Spleen (tissue), 11 donors: ENCODE results near the gene KCTD10. TPM values are rescaled to one million over a fixed set of nuclear protein-coding genes. Genes with fewer than 3 reads are reported as not detected.

Experiments
- DNase-seq: peaks from one replicate; pipeline ENCODE4 v3.0.0-alpha.2; 2020
- H3K27ac ChIP-seq, 8 donors: fragments of 200-600 bp; sonication (generic) in 7 of 8; 1 replicate in 4 of 8; 2 replicates in 4 of 8; pipeline versions ENCODE4 v1.5.0 to v1.8.0; 2016 to 2021; ENCODE audit warnings: inconsistent platforms in 4 of 8, mild to moderate bottlenecking in 4 of 8, moderate library complexity in 1 of 8
- H3K27me3 ChIP-seq, 7 donors: fragments of 200-600 bp; sonication (generic) in 6 of 7; replicated peaks in 1 of 7; 1 replicate in 4 of 7; 2 replicates in 3 of 7; pipeline versions ENCODE4 v1.5.0 to v1.8.0; 2016 to 2021; ENCODE audit warnings: inconsistent platforms in 3 of 7, mild to moderate bottlenecking in 1 of 7
- H3K36me3 ChIP-seq, 6 donors: fragments of 200-600 bp; sonication (generic) in 5 of 6; 1 replicate in 4 of 6; 2 replicates in 2 of 6; pipeline versions ENCODE4 v1.5.0 to v1.8.0; 2016 to 2021; ENCODE audit warnings: inconsistent platforms in 2 of 6
- H3K4me1 ChIP-seq, 6 donors: fragments of 200-600 bp; sonication (generic) in 5 of 6; 1 replicate in 3 of 6; 2 replicates in 3 of 6; pipeline versions ENCODE4 v1.5.0 to v1.8.0; 2016 to 2021; ENCODE audit warnings: inconsistent platforms in 3 of 6
- H3K4me3 ChIP-seq, 8 donors: fragments of 200-600 bp; sonication (generic) in 7 of 8; 1 replicate in 4 of 8; 2 replicates in 4 of 8; pipeline versions ENCODE4 v1.5.0 to v1.8.0; 2016 to 2021; ENCODE audit warnings: inconsistent platforms in 4 of 8, mild to moderate bottlenecking in 4 of 8, moderate library complexity in 2 of 8
- H3K9me3 ChIP-seq, 8 donors: fragments of 200-600 bp; sonication (generic) in 7 of 8; 1 replicate in 4 of 8; 2 replicates in 4 of 8; pipeline versions ENCODE4 v1.5.0 to v1.8.0; 2016 to 2021; ENCODE audit warnings: inconsistent platforms in 4 of 8
- CTCF ChIP-seq, 11 experiments: fragments of 200-600 bp in 7 of 11; fragments of 450-650 bp in 4 of 11; sonication (generic) in 4 of 11; IDR thresholded peaks in 8 of 11; conservative IDR thresholded peaks in 3 of 11; 1 replicate in 7 of 11; 2 replicates in 4 of 11; pipeline versions ENCODE4 v1.4.0 to v1.8.0; 2016 to 2021; ENCODE audit warnings: antibody characterized with exemption in 11 of 11, inconsistent platforms in 4 of 11, mild to moderate bottlenecking in 1 of 11
- POLR2A ChIP-seq, 3 donors: fragments of 450-650 bp; IDR thresholded peaks; one replicate each; pipeline ENCODE4 v1.5.1; 2017; ENCODE audit warnings: antibody characterized with exemption in 3 of 3, mild to moderate bottlenecking in 1 of 3
- POLR2AphosphoS5 ChIP-seq, 3 donors: sonication (generic); formaldehyde crosslinking; IDR thresholded peaks; one replicate each; pipeline ENCODE4 v1.5.1; 2017; ENCODE audit warnings: antibody characterized with exemption in 3 of 3
- WGBS, 5 donors: extraction: QIAGEN DNeasy Blood & Tissue Kit in 3 of 5; methylation state at CpG; one replicate each; pipeline versions ENCODE4 v1.1.5 to v1.1.7; 2013 to 2018; 5-methylcytosine and 5-hydroxymethylcytosine counted together
- intact Hi-C: fragments of 100-400 bp; cut with DNase I; formaldehyde crosslinking; loops from one replicate; pipeline ENCODE4 v1.15.0; 2023; ENCODE audit warnings: low total_unique reads
- polyA plus RNA-seq, 3 donors: library from polyadenylated mRNA; stranded (reverse); fragments of 200-250 nt; gene quantifications; one replicate each; pipeline ENCODE4 v1.2.1, GENCODE V29; 2013
- total RNA-seq, 7 donors: library from RNA; depleted of rRNA in 3 of 7; stranded (reverse); fragments of >200 nt in 3 of 7; fragmentation: NEBNext Ultra II Directional in 4 of 7; extraction: Animal tissue kit (Norgen Biotek cat#: 25700) in 4 of 7; gene quantifications; one replicate each; pipeline versions ENCODE4 v1.1.0 to v1.2.1, GENCODE V29; 2016 to 2021
- donor health status: healthy with polysubstance abuse.
- donor health status: DM: no; HTN: no; CAD: no; lungs with moderate emphysema.
- donor health status: DM: no; HTN: no; CAD: no.
- donor health status: Bipolar disorder and iron deficiency.
- donor health status: healthy.
- donor health status: DM: no; HTN: no; CAD: no.
- donor health status: DM: yes; HTN: yes; CAD: no.

The KCTD10 gene
- total and polyA plus RNA-seq, 10 donors, result 10.4 to 72.5 (median 48.1) TPM

GRCh38 chr12:109518820-109519665, 41.9 kb upstream of the KCTD10 start:
- peak; percentile 70 for DNase-seq
- intact Hi-C loops, result loop anchor here (5.0 kb wide), 1 partner anchor 258 kb away; no protein-coding TSS in a partner anchor
- peaks cover 4 to 100% (median 91%) of the 10 kb centered on the region in 6 donors for H3K36me3 ChIP-seq

GRCh38 chr12:109517619-109518018, 40.5 kb upstream of the KCTD10 start:
- no peak overlapping the region for H3K4me3 ChIP-seq
- intact Hi-C loops, result loop anchor here (5.0 kb wide), 1 partner anchor 260 kb away; no protein-coding TSS in a partner anchor
- TF ChIP-seq POLR2AphosphoS5 (IDR thresholded peaks at IDR 0.05), result no peak
- no peak for TF ChIP-seq POLR2A (IDR thresholded peaks at IDR 0.05)
- no peak for TF ChIP-seq CTCF (IDR thresholded peaks at IDR 0.05 in 8 of 11, conservative IDR thresholded peaks at IDR 0.05 in 3 of 11)
- no peaks in the 10 kb centered on the region for H3K27me3 ChIP-seq
- no peaks in the 10 kb centered on the region for H3K9me3 ChIP-seq
- H3K27ac ChIP-seq, result peak overlapping the region in 1 of 8 donors; percentile 78
- DNase-seq, result no peak
- peaks cover 4 to 100% (median 90%) of the 10 kb centered on the region in 6 donors for H3K36me3 ChIP-seq
- peaks cover 0 to 15% (median 4%) of the 10 kb centered on the region in 6 donors for H3K4me1 ChIP-seq
- WGBS, 5 donors, result 82 to 90% (median 88%) methylated on average over 6 of the region's 6 CpGs

More at GRCh38 chr12:109518820-109519665, 41.9 kb upstream of the KCTD10 start:
- Histone ChIP-seq H3K9me3 (no peaks in the 10 kb centered on the region), H3K27ac (peak overlapping the region in 6 of 8 donors; percentile 23 to 78 (median 53)), H3K27me3 (no peaks in the 10 kb centered on the region), H3K4me1 (peaks cover 0 to 15% (median 4%) of the 10 kb centered on the region in 6 donors), H3K4me3 (no peak overlapping the region)
- 60 to 76% (median 70%) methylated on average over 11 of the region's 11 CpGs for WGBS, 5 donors
- TF ChIP-seq POLR2A (IDR thresholded peaks at IDR 0.05) (no peak), CTCF (IDR thresholded peaks at IDR 0.05 in 8 of 11, conservative IDR thresholded peaks at IDR 0.05 in 3 of 11) (peak; percentile 49 to 88 (median 75))

GRCh38 chr12:109513977-109514376, 36.9 kb upstream of the KCTD10 start:
- WGBS, 5 donors, result 93 to 96% (median 95%) methylated on average over 4 of the region's 4 CpGs
- peaks cover 0 to 10% (median 2%) of the 10 kb centered on the region in 6 donors for H3K4me1 ChIP-seq
- H3K27ac ChIP-seq, result no peak overlapping the region
- H3K9me3 ChIP-seq, result no peaks in the 10 kb centered on the region
- no peaks in the 10 kb centered on the region for H3K27me3 ChIP-seq
- no peak overlapping the region for H3K4me3 ChIP-seq
- H3K36me3 ChIP-seq, result peaks cover 0 to 100% (median 89%) of the 10 kb centered on the region in 6 donors
- TF ChIP-seq POLR2AphosphoS5 (IDR thresholded peaks at IDR 0.05), result no peak
- TF ChIP-seq POLR2A (IDR thresholded peaks at IDR 0.05), result no peak
- TF ChIP-seq CTCF (IDR thresholded peaks at IDR 0.05 in 8 of 11, conservative IDR thresholded peaks at IDR 0.05 in 3 of 11), result no peak
- no peak for DNase-seq
- intact Hi-C loops, result no loop called here

GRCh38 chr12:109513051-109513450, 36.0 kb upstream of the KCTD10 start:
- Histone ChIP-seq H3K27me3 (no peaks in the 10 kb centered on the region), H3K4me1 (peaks cover 0 to 2% (median 0%) of the 10 kb centered on the region in 6 donors), H3K27ac (no peak overlapping the region), H3K9me3 (no peaks in the 10 kb centered on the region), H3K36me3 (peaks cover 0 to 100% (median 91%) of the 10 kb centered on the region in 6 donors), H3K4me3 (no peak overlapping the region)
- no peak for DNase-seq
- TF ChIP-seq CTCF (IDR thresholded peaks at IDR 0.05 in 8 of 11, conservative IDR thresholded peaks at IDR 0.05 in 3 of 11) (no peak), POLR2A (IDR thresholded peaks at IDR 0.05) (no peak), POLR2AphosphoS5 (IDR thresholded peaks at IDR 0.05) (no peak)
- intact Hi-C loops, result no loop called here
- WGBS, 5 donors, result 79 to 84% (median 82%) methylated on average over 8 of the region's 8 CpGs
